Measurements from ENCODE around the gene ABLIM1.

ABLIM1 gene

DNA sequence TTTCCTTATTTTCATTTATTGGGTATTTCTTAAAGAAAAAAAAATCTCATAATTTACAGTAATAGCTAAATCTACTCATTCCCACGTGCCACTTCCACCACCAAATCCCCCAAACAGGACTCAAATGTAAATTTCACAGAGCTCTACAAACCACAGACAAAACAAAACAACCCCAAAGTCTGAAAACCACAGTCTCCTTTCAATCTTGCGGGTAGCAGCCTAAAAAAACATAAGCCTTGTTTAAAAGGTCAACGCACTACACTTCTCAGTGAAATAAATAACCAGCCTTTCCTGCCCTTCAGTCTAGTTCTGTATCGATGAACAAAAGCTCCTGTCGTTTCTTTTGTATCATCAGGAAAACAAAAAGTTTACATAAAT is 132.0 kb downstream of the ABLIM1 start:
- H3K4me3 ChIP-seq, result peak overlapping the region; percentile 41 to 50
- intact Hi-C loops (cut with DNase I; ENCODE audit: low total_unique reads), result no loop called here
- H3K27me3 ChIP-seq, result no peaks in the 10 kb centered on the region
- TF ChIP-seq, protein P1, sequence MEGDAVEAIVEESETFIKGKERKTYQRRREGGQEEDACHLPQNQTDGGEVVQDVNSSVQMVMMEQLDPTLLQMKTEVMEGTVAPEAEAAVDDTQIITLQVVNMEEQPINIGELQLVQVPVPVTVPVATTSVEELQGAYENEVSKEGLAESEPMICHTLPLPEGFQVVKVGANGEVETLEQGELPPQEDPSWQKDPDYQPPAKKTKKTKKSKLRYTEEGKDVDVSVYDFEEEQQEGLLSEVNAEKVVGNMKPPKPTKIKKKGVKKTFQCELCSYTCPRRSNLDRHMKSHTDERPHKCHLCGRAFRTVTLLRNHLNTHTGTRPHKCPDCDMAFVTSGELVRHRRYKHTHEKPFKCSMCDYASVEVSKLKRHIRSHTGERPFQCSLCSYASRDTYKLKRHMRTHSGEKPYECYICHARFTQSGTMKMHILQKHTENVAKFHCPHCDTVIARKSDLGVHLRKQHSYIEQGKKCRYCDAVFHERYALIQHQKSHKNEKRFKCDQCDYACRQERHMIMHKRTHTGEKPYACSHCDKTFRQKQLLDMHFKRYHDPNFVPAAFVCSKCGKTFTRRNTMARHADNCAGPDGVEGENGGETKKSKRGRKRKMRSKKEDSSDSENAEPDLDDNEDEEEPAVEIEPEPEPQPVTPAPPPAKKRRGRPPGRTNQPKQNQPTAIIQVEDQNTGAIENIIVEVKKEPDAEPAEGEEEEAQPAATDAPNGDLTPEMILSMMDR (IDR thresholded peaks at IDR 0.05), result no peak
- no peak for DNase-seq
- peak overlapping the region; percentile 37 to 62 for H3K27ac ChIP-seq
- H3K36me3 ChIP-seq, result no peaks in the 10 kb centered on the region
- no peaks in the 10 kb centered on the region for H3K9me3 ChIP-seq
- H3K4me1 ChIP-seq, result peaks cover 4 to 27% (median 12%) of the 10 kb centered on the region in 4 donors

DNA sequence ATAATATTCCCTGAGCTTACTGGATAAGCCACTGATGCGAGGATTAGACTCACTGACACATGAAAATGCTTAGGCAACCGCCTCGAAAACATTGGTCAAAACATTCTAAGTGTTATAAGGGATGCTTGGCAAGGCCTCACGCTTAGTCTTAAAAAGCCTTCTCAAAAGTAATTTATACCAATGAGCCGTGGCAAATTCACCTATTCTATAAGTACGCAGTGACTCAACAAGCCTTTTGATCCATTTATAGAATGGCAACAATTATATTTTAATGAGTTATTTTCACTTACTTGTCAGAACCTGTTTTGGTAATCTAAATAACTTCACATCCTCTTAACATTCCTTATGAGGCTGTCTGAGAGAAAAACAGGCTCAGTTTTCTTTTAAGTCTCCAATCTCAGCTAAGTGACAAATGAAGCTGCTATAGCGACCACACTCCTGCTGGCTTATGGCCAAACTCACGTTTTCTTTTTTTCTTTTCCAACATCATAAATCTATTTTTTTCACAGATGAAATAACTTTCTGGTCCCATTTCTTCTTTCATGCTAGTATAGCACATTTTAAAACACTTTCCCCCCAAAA is 132.6 kb downstream of the ABLIM1 start:
- peaks cover 4 to 30% (median 14%) of the 10 kb centered on the region in 4 donors for H3K4me1 ChIP-seq
- peak overlapping the region; percentile 41 to 50 for H3K4me3 ChIP-seq
- H3K36me3 ChIP-seq, result no peaks in the 10 kb centered on the region
- intact Hi-C loops (cut with DNase I; ENCODE audit: low total_unique reads), result no loop called here
- no peaks in the 10 kb centered on the region for H3K27me3 ChIP-seq
- H3K27ac ChIP-seq, result peak overlapping the region; percentile 37 to 62
- DNase-seq, result no peak
- no peaks in the 10 kb centered on the region for H3K9me3 ChIP-seq
- TF ChIP-seq, protein P1 (IDR thresholded peaks at IDR 0.05), result no peak

DNA sequence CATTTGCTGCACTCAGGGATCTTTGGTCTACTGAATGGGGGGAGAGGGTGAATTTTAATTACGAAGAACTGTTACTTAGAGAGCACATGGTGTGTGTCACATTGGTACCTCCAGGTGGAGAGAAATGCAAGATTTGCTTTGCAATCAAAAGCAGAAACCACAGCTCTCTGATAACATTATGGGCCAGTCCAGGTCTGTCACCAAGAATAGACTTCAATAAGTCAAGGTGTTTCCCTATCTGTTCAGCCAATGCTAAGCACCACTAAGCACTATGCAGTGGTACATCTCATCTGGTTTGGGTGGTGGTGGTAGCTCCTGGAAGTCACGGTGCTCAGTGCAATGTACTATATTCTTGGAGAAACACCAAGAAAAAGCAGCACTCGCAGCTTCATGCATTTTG is 134.2 kb downstream of the ABLIM1 start:
- Histone ChIP-seq H3K27ac (no peak overlapping the region), H3K4me3 (no peak overlapping the region), H3K36me3 (no peaks in the 10 kb centered on the region), H3K27me3 (no peaks in the 10 kb centered on the region), H3K4me1 (peaks cover 4 to 46% (median 18%) of the 10 kb centered on the region in 4 donors), H3K9me3 (no peaks in the 10 kb centered on the region)
- TF ChIP-seq, protein P1 (IDR thresholded peaks at IDR 0.05), result no peak
- intact Hi-C loops (cut with DNase I; ENCODE audit: low total_unique reads), result no loop called here
- DNase-seq, result no peak

DNA sequence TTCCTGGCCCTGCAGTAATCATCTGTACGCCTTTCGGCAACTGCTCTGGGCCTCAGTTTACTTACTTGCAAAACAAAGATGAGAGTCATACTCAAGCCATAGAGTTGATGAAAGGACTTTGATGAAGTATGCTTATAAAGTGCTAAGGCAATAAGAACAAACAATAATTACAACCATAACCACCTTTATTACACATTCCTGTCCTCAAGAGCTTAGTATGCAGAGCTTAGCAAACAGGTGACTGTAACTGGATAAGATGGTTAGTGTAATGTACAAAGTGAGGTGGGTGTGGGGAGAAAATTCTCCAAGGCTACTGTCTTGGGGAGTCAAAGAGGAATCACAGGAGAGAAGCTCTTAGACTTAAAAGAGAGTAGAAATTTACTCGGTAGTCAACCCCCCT is 136.8 kb downstream of the ABLIM1 start:
- intact Hi-C loops (cut with DNase I; ENCODE audit: low total_unique reads), result no loop called here
- no peak for DNase-seq
- Histone ChIP-seq H3K9me3 (no peaks in the 10 kb centered on the region), H3K4me3 (no peak overlapping the region), H3K27ac (no peak overlapping the region), H3K4me1 (peaks cover 0 to 35% (median 9%) of the 10 kb centered on the region in 4 donors), H3K36me3 (no peaks in the 10 kb centered on the region), H3K27me3 (no peaks in the 10 kb centered on the region)
- TF ChIP-seq, protein P1 (IDR thresholded peaks at IDR 0.05), result no peak

DNA sequence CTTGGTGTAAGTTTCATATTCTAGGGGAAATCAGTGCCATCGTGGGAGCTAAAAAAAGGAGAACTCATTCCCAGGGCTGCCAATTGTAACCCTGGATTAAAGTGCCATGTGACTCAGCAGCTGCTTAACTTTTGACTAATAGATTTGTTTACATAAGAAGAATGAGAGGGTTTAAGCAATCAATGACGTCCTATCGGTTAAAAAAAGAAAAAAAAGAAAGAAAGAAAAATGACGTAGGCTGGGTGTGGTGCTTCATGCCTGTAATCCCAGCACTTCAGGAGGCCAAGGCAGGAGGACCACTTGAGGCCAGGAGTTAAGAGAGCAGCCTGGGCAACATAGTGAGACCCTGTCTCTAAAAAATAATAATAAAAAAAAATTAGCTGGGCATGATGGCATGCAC is 137.6 kb downstream of the ABLIM1 start:
- H3K27ac ChIP-seq, result peak overlapping the region in 1 of 2 donors; percentile 11
- TF ChIP-seq, protein P1 (IDR thresholded peaks at IDR 0.05), result no peak
- no peaks in the 10 kb centered on the region for H3K36me3 ChIP-seq
- DNase-seq, result no peak
- no peak overlapping the region for H3K4me3 ChIP-seq
- intact Hi-C loops (cut with DNase I; ENCODE audit: low total_unique reads), result no loop called here
- H3K4me1 ChIP-seq, result peaks cover 0 to 35% (median 6%) of the 10 kb centered on the region in 4 donors
- no peaks in the 10 kb centered on the region for H3K9me3 ChIP-seq
- H3K27me3 ChIP-seq, result no peaks in the 10 kb centered on the region

All from tibial artery (tissue), 4 donors.